Central memory CD8-positive, alpha-beta T cell (primary cell): ENCODE measurements around the gene DNAI2.
A peak's percentile ranks its signal among the peaks of the same experiment; 100 is the strongest.

Source experiments
- ATAC-seq: fragments of 150-1000 bp; cut with Tn5 transposase; replicated peaks from 2 replicates; pipeline ENCODE4 v1.10.0; 2022; ENCODE audit warnings: mild to moderate bottlenecking, moderate FRiP score, moderate number of reproducible peaks; ENCODE audit not compliant: poor library complexity, severe bottlenecking; ENCODE audit errors: extremely low read depth
- DNase-seq, 2 donors: peaks; one replicate each; pipeline ENCODE4 v3.0.0; 2021; ENCODE audit warnings: low spot score in 2 of 2
- H3K27ac Mint-ChIP-seq: one replicate; pipeline ENCODE4 v1.8.0; 2022; ENCODE audit warnings: low read depth, mild to moderate bottlenecking, moderate library complexity, mixed read lengths
- H3K27me3 Mint-ChIP-seq: one replicate; pipeline ENCODE4 v1.8.0; 2022; ENCODE audit warnings: mixed read lengths
- H3K36me3 Mint-ChIP-seq: one replicate; pipeline ENCODE4 v1.8.0; 2022; ENCODE audit warnings: mild to moderate bottlenecking, moderate library complexity, mixed read lengths; ENCODE audit not compliant: insufficient read depth
- H3K4me1 Mint-ChIP-seq: one replicate; pipeline ENCODE4 v1.8.0; 2022; ENCODE audit warnings: mixed read lengths
- H3K4me3 Mint-ChIP-seq: one replicate; pipeline ENCODE4 v1.8.0; 2022; ENCODE audit warnings: mild to moderate bottlenecking, moderate library complexity, mixed read lengths
- H3K9me3 Mint-ChIP-seq: one replicate; pipeline ENCODE4 v1.8.0; 2022; ENCODE audit warnings: mixed read lengths

Gene DNAI2

GRCh38 chr17:74274060-74274708 lies at the start of gene DNAI2:
Gene DNAI2 (plus strand): TSS chr17:74274234. CDS start chr17:74281818, 7,584 bp downstream.
- Mint-ChIP-seq H3K4me3 (peak within 1 kb of the TSS; percentile 77), H3K36me3 (peaks cover 11% of the 10 kb centered on the region), H3K27ac (peak within 1 kb of the TSS; percentile 86), H3K9me3 (no peaks in the 10 kb centered on the region), H3K4me1 (peaks cover 33% of the 10 kb centered on the region), H3K27me3 (peaks cover 13% of the 10 kb centered on the region)
- ATAC-seq (peak; percentile 58), DNase-seq (no peak)

DNA sequence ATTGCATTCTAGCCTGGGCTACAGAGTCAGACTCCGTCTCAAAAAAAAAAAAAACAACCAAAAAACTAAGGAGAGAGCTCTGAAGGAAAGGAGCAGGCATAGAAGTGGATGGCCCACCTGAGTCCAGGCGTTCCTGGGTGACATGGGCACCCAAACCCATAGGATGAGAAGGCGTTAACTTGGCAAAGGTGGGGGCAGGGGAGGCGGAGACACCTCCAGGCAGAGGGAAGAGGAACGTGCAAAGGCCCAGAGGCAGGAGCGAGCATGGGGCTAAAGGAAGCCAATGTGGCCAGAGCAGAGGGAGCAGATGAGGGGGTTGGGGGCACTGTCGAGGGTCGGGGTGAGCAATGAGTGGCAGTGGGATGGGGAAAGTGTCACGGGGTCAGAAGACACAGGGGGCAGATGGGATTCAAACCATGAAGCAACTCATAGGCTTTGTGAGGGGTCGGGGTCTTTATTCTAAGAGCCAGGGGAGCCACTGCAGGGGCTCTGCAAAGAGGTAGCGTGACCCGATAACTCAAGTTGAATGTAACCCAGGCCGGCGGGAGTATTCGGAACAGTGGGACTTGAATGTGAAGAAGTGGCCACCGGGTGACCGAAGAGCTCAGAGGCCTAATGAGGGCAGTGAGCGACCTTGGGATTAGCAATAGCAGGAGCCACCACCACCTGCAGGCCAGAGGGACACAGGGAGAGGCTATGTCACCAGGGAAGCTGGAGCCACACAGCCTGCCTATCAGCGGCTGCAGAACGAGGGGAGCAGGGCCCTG lies 48.9 kb upstream of the DNAI2 start:
- H3K4me3 Mint-ChIP-seq, result no peak overlapping the region

DNA sequence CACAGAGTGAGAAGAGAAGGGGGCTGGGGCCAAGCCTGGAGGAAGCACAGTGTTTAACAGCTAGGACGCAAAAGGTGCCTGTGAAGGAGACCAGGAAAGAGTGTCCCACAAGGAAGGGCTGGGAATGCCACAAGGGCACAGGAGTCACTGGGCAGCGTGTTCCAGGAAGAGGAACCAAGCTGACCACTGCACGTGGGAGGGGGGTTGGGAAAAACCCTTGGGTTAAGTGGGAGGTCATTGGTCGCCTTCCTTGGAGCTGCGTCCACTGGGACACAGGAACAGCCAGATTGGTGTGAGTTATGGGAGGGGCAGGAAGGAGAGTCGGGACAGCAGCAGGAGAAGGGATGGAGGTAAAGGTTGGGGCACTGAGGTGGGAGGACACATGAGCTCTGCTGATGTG lies 47.8 kb upstream of the DNAI2 start:
- DNase-seq (no peak), ATAC-seq (no peak)
- Mint-ChIP-seq H3K27ac (no peak overlapping the region), H3K36me3 (peaks cover 11% of the 10 kb centered on the region), H3K27me3 (no peaks in the 10 kb centered on the region), H3K4me3 (no peak overlapping the region), H3K4me1 (no peaks in the 10 kb centered on the region), H3K9me3 (no peaks in the 10 kb centered on the region)

More for the DNA sequence above, 48.9 kb upstream of the DNAI2 start:
- DNase-seq (no peak), ATAC-seq (no peak)
- H3K27me3 Mint-ChIP-seq, result no peaks in the 10 kb centered on the region
- no peak overlapping the region for H3K27ac Mint-ChIP-seq
- H3K9me3 Mint-ChIP-seq, result no peaks in the 10 kb centered on the region
- H3K4me1 Mint-ChIP-seq, result no peaks in the 10 kb centered on the region
- H3K36me3 Mint-ChIP-seq, result peaks cover 9% of the 10 kb centered on the region

DNA sequence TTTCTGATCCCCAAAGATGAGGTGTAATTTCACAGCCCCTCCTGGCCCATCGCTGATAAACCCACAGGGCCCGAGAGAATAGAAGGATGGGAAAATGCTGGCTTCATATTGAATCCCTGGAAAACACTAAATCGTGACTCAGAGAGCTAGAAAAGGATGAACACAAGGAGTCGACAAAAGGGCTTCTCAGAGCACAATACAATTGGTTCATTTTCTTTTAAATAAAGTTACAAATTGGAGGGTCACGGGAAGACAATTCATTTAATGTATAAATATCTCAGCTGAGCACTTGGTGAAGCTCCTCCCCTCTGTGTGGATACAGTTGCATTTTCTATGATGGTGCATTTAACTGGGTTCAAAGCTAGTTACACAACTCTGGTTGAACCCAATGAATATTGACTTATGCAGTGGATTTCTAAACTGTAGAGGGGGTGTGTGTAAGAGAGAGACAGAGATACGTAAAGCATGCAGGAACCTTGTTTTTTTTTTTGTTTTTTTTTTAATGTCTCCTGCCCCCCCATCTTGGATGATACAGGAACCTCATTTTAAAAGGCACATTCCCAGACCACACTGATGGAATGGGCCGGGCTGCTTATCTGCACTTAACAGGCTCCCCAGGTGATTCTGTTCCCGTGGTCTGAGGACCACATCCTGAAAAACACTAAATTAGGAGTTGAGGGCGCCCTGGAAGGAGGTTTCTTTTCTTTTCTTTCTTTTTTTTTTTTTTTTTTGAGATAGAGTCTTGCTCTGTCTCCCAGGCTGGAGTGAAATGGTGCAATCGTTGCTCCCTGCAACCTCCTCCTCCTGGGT lies 46.6 kb upstream of the DNAI2 start:
- no peak for ATAC-seq
- H3K9me3 Mint-ChIP-seq, result no peaks in the 10 kb centered on the region
- H3K27me3 Mint-ChIP-seq, result no peaks in the 10 kb centered on the region
- H3K36me3 Mint-ChIP-seq, result peaks cover 8% of the 10 kb centered on the region
- H3K27ac Mint-ChIP-seq, result no peak overlapping the region
- H3K4me3 Mint-ChIP-seq, result no peak overlapping the region
- H3K4me1 Mint-ChIP-seq, result no peaks in the 10 kb centered on the region
- no peak for DNase-seq

- DNase-seq, result no peak
- H3K4me3 Mint-ChIP-seq, result no peak overlapping the region
- no peaks in the 10 kb centered on the region for H3K27me3 Mint-ChIP-seq
- no peak for ATAC-seq
- H3K27ac Mint-ChIP-seq, result no peak overlapping the region
- H3K36me3 Mint-ChIP-seq, result peaks cover 9% of the 10 kb centered on the region
- no peaks in the 10 kb centered on the region for H3K4me1 Mint-ChIP-seq
- no peaks in the 10 kb centered on the region for H3K9me3 Mint-ChIP-seq
Observed at GRCh38 chr17:74228306-74228978, 45.6 kb upstream of the DNAI2 start.

- Mint-ChIP-seq H3K4me3 (no peak overlapping the region), H3K9me3 (no peaks in the 10 kb centered on the region), H3K27ac (no peak overlapping the region), H3K27me3 (no peaks in the 10 kb centered on the region), H3K4me1 (no peaks in the 10 kb centered on the region), H3K36me3 (peaks cover 7% of the 10 kb centered on the region)
- DNase-seq, result no peak
- no peak for ATAC-seq
Observed at GRCh38 chr17:74230896-74231295, 43.1 kb upstream of the DNAI2 start.

DNA sequence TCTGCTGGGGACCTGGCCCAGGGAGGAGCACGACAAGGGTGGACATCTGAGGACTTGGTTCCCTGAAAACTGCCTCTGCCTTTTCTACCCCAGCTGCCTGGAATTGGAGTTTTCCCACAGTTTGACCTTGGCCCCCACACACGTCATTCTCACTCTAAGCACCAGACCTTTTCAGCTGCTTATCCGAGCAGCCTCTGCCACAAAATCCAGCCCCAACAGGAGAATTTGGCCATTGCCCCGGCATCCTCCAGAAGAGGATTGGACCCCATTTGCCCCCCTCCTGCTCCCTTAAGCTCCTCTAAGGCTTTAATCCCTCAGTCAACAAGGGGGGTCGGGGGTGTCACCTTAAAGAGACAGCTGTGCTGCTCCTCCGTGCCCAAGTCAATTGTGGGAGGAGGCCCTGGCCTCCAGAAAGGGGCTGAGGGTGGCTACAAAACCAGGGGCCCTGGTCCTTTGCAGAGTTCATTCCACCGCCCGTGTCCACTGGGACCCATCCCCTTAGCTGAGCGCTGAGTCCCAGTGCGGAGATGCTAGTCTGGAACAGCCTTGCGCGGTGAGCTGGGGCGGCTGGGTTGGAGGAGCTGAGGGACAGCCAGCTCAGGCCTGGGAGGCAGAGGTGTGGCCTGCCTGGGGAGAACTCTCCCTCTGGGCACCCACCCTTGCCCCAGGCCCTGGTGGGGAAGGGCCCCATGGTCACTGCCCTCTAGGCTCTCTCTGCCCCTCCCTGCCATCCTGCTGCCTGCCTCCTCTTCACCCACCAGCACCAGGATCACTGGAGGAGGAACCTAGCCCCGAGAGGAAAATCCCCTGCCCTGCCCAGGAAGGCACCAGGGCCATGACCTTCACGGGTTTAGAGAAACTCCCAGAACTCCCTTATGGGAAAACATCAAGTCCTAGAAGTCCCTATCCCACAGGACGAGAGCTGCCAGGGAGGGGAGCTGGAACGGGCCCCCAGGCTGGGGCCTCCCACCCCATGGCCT lies 41.8 kb upstream of the DNAI2 start:
- no peaks in the 10 kb centered on the region for H3K4me1 Mint-ChIP-seq
- H3K36me3 Mint-ChIP-seq, result peaks cover 7% of the 10 kb centered on the region
- no peaks in the 10 kb centered on the region for H3K27me3 Mint-ChIP-seq
- no peaks in the 10 kb centered on the region for H3K9me3 Mint-ChIP-seq
- DNase-seq, result no peak
- no peak overlapping the region for H3K4me3 Mint-ChIP-seq
- no peak for ATAC-seq
- H3K27ac Mint-ChIP-seq, result no peak overlapping the region

DNA sequence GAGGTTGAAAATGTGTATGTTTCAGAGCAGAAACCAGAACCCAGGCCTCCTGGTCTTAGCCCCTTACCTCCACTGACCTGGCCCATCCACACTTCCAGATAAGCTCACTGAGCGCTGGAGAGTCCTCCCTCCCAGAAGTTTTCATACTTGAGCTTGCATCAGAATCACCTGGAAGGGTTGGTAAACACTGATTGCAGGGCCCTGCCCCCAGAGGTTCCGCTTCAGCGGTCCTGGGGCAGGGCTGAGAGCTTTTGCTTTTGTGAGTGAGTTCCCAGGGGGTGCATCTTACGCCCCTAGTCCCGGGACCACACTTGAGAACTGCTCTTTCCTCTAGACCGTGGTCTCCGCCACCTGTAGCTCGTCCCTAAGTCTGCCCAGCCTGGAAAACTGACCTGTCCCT lies 40.1 kb upstream of the DNAI2 start:
- ATAC-seq, result no peak
- H3K27me3 Mint-ChIP-seq, result no peaks in the 10 kb centered on the region
- no peak overlapping the region for H3K27ac Mint-ChIP-seq
- H3K4me1 Mint-ChIP-seq, result no peaks in the 10 kb centered on the region
- DNase-seq, result no peak
- H3K9me3 Mint-ChIP-seq, result no peaks in the 10 kb centered on the region
- peaks cover 8% of the 10 kb centered on the region for H3K36me3 Mint-ChIP-seq
- H3K4me3 Mint-ChIP-seq, result no peak overlapping the region

DNA sequence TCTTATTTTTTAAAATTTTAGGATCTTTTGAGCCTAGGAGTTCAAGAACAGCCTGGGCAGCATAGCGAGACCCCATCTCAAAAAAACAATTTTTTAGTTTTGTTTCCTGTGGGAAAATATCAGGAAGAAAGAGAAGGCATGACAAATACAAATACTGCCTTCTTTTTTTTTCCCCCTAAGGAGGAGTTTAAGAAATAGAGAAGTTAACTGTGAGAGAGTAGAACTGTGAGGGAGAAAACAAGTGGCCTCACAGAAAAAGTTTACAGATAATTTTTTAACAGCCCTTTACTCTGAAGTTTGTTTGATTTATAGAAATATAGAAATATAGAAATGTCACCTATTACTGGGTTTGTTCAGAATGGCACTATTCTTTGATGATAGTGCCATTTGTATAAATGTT lies 39.5 kb upstream of the DNAI2 start:
- Mint-ChIP-seq H3K4me3 (no peak overlapping the region), H3K36me3 (peaks cover 8% of the 10 kb centered on the region), H3K9me3 (no peaks in the 10 kb centered on the region), H3K4me1 (no peaks in the 10 kb centered on the region), H3K27me3 (no peaks in the 10 kb centered on the region), H3K27ac (no peak overlapping the region)
- no peak for ATAC-seq
- no peak for DNase-seq

- DNase-seq (no peak), ATAC-seq (no peak)
- H3K4me3 Mint-ChIP-seq, result no peak overlapping the region
- no peaks in the 10 kb centered on the region for H3K9me3 Mint-ChIP-seq
- no peaks in the 10 kb centered on the region for H3K27me3 Mint-ChIP-seq
- no peaks in the 10 kb centered on the region for H3K4me1 Mint-ChIP-seq
- H3K27ac Mint-ChIP-seq, result no peak overlapping the region
- peaks cover 5% of the 10 kb centered on the region for H3K36me3 Mint-ChIP-seq
Observed at GRCh38 chr17:74235040-74235581, 38.9 kb upstream of the DNAI2 start.

DNA sequence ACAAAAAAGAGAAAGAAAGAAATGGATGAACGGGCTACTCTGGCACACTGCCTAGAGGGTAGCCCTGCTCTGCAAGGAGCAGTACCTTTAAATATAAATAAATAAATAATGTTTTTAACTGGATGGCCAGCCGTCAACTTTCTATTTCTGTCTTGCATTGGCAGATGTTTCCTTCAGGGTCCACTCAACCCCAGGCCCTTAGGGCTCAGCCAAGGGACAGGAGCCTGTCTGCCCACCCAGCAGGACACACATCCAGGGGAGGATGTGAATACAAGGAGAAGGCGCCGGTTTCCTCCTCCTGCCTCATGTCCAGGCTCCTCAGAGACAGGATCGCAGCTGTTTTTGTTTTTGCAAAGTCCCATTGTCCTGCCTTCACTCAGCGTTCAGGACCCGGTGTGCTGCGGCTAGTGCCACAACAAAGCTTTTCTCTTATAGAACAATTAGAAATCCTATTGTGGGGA lies 38.1 kb upstream of the DNAI2 start:
- DNase-seq (no peak), ATAC-seq (no peak)
- H3K36me3 Mint-ChIP-seq, result peaks cover 3% of the 10 kb centered on the region
- H3K4me3 Mint-ChIP-seq, result no peak overlapping the region
- no peaks in the 10 kb centered on the region for H3K27me3 Mint-ChIP-seq
- H3K27ac Mint-ChIP-seq, result no peak overlapping the region
- H3K9me3 Mint-ChIP-seq, result no peaks in the 10 kb centered on the region
- H3K4me1 Mint-ChIP-seq, result no peaks in the 10 kb centered on the region
